ENCODE measurements around the gene CLSTN2. TPM values are rescaled to one million over a fixed set of nuclear protein-coding genes. Genes with fewer than 3 reads are reported as not detected.
"Not testable (repeated sequence)": the region's sequence is repeated elsewhere in the genome, so short reads cannot be mapped to it uniquely, and the experiment has no call there.

CLSTN2 gene
- total RNA-seq, 1 experiment from 2014 or later = not detected

DNA sequence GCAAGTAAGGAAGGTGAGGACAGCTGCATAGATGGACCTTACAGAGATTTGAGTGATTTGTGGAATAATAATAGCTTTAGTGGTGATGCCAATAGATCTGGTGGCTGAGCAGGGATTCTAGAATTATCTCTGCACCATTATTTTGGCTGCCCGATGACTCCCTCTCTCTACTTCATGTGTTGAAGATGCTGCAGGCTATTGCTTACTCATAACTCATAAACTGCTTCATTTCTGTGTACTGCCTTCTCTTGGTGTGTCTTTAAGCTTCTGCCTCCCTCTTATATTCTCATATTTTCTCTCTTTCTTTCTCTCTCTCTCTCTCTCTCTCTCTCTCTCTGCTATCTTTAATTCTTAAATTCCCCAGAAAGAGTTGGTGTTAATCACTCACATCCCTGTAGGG is 486.9 kb downstream of the CLSTN2 start:
- no peaks in the 10 kb centered on the region for H3K36me3 ChIP-seq (ENCODE audit: low read depth)
- H3K79me2 ChIP-seq (ENCODE audit: low read depth) = no peaks in the 10 kb centered on the region
- no peak overlapping the region for H3K27ac ChIP-seq
- no TSS peak for BruUV-seq (replicated peaks)
- no peak overlapping the region for H3K4me3 ChIP-seq
- no peaks in the 10 kb centered on the region for H3F3A ChIP-seq (ENCODE audit: insufficient read depth, low read depth)
- TF ChIP-seq EZH2 (IDR thresholded peaks at IDR 0.05; ENCODE audit: low read depth) = no peak
- TF ChIP-seq, protein P1, sequence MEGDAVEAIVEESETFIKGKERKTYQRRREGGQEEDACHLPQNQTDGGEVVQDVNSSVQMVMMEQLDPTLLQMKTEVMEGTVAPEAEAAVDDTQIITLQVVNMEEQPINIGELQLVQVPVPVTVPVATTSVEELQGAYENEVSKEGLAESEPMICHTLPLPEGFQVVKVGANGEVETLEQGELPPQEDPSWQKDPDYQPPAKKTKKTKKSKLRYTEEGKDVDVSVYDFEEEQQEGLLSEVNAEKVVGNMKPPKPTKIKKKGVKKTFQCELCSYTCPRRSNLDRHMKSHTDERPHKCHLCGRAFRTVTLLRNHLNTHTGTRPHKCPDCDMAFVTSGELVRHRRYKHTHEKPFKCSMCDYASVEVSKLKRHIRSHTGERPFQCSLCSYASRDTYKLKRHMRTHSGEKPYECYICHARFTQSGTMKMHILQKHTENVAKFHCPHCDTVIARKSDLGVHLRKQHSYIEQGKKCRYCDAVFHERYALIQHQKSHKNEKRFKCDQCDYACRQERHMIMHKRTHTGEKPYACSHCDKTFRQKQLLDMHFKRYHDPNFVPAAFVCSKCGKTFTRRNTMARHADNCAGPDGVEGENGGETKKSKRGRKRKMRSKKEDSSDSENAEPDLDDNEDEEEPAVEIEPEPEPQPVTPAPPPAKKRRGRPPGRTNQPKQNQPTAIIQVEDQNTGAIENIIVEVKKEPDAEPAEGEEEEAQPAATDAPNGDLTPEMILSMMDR (conservative IDR thresholded peaks at IDR 0.05) = no peak
- no peaks in the 10 kb centered on the region for H4K20me1 ChIP-seq (ENCODE audit: insufficient read depth)
- no peak overlapping the region for H3K4me2 ChIP-seq
- no peak overlapping the region for H2AFZ ChIP-seq
- no peaks in the 10 kb centered on the region for H3K27me3 ChIP-seq (ENCODE audit: insufficient read depth, low read depth)
- DNase-seq = no peak
- POLR2A ChIA-PET (ENCODE audit: unreplicated experiment) = interaction anchor here (0.7 kb wide), 1 partner anchor 8 kb away, joined by 4 read pairs; no protein-coding TSS in a partner anchor
- no peaks in the 10 kb centered on the region for H3K9me2 ChIP-seq (ENCODE audit: insufficient read depth)
- H3K9me3 ChIP-seq (ENCODE audit: insufficient read depth, low read depth) = no peaks in the 10 kb centered on the region
- intact Hi-C loops (cut with micrococcal nuclease; ENCODE audit: unreplicated experiment) = loop anchor here (2.0 kb wide), 1 partner anchor 107 kb away; no protein-coding TSS in a partner anchor
- 0 out of 2 replicates have a peak, but pooled peaks cover 5% of the 10 kb centered on the region for H3K4me1 ChIP-seq (replicated peaks; ENCODE audit: insufficient read depth)
- CTCF ChIA-PET = no interaction called here

DNA sequence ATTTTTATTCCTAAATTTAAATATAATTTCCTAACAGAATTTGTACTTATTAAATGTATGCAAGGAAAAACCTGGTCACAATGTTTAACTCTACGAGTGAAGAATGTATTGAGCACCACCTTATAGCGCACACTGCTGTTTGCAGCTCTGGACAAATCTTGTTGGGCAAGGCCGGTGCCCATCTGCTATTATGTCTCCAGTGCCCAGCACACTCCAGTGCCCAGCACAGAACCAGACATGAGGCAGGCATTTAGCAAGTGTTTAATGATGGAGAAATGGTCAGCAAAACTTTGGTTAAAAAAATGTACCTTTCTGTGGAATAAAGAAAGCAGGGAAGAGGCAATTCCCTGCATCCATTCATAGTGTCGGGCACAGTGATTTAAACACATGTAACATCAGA is 488.2 kb downstream of the CLSTN2 start:
- Histone ChIP-seq H2AFZ (no peak overlapping the region), H3K36me3 (ENCODE audit: low read depth) (no peaks in the 10 kb centered on the region), H3K27me3 (ENCODE audit: insufficient read depth, low read depth) (no peaks in the 10 kb centered on the region), H4K20me1 (ENCODE audit: insufficient read depth) (no peaks in the 10 kb centered on the region), H3K4me3 (no peak overlapping the region), H3K4me2 (no peak overlapping the region), H3K27ac (no peak overlapping the region), H3K9me2 (ENCODE audit: insufficient read depth) (no peaks in the 10 kb centered on the region), H3K4me1 (replicated peaks; ENCODE audit: insufficient read depth) (0 out of 2 replicates have a peak, but pooled peaks cover 5% of the 10 kb centered on the region), H3K9me3 (ENCODE audit: insufficient read depth, low read depth) (no peaks in the 10 kb centered on the region), H3F3A (ENCODE audit: insufficient read depth, low read depth) (no peaks in the 10 kb centered on the region), H3K79me2 (ENCODE audit: low read depth) (no peaks in the 10 kb centered on the region)
- no TSS peak for BruUV-seq (replicated peaks)
- CTCF ChIA-PET = no interaction called here
- POLR2A ChIA-PET (ENCODE audit: unreplicated experiment) = no interaction called here
- intact Hi-C loops (cut with micrococcal nuclease; ENCODE audit: unreplicated experiment) = no loop called here
- no peak for DNase-seq
- no peak for TF ChIP-seq EZH2 (IDR thresholded peaks at IDR 0.05; ENCODE audit: low read depth)
- TF ChIP-seq, protein P1 (conservative IDR thresholded peaks at IDR 0.05) = no peak

DNA sequence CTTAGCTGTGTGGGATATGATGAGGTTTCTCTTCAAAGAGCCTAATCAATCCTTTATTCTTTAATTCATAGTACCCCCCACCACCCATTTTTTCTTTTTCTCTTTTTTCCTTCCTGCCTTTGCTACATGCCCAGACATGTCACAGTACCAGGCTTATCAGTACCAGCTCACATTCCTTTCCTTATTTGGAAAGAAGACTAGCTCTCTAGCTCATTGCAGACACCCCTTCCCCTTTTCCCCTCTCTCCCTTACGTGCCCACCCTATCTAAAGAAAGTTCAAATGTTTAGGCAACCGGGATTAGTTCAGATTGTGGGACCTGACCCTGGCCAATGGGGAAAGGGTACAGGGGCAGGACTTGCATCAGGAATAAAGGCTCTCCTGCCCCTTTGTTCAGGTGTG is 488.6 kb downstream of the CLSTN2 start:
- H4K20me1 ChIP-seq (ENCODE audit: insufficient read depth); H3K79me2 ChIP-seq (ENCODE audit: low read depth); intact Hi-C loops (cut with micrococcal nuclease; ENCODE audit: unreplicated experiment); H3K36me3 ChIP-seq (ENCODE audit: low read depth); H3K9me2 ChIP-seq (ENCODE audit: insufficient read depth); H3F3A ChIP-seq (ENCODE audit: insufficient read depth, low read depth); H3K4me1 ChIP-seq (replicated peaks; ENCODE audit: insufficient read depth); H3K4me2 ChIP-seq; H3K4me3 ChIP-seq; H3K27ac ChIP-seq; H2AFZ ChIP-seq; CTCF ChIA-PET; POLR2A ChIA-PET (ENCODE audit: unreplicated experiment); BruUV-seq (replicated peaks); H3K9me3 ChIP-seq (ENCODE audit: insufficient read depth, low read depth); H3K27me3 ChIP-seq (ENCODE audit: insufficient read depth, low read depth); DNase-seq: not testable (repeated sequence)

DNA sequence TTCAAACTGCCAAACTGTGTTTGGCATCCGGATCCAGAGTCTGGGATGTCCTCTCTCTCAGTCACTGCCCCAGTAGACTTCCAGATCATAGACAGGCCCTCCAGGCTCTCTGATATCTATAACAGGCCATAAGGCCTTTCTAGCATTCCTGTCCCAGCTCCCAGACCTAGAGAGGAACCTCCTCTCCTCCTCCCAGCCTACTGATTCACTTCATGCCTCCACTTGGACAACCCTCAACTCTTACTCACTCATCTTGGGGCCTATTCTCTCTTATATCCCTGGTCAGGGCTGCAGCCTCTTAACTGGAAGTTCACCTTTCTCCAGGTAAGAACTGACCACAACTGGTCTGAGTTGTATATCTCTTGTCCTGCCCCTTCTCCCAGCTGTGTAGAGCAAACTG is 489.2 kb downstream of the CLSTN2 start:
- no peaks in the 10 kb centered on the region for H4K20me1 ChIP-seq (ENCODE audit: insufficient read depth)
- H3K79me2 ChIP-seq (ENCODE audit: low read depth) = no peaks in the 10 kb centered on the region
- no peak for TF ChIP-seq EZH2 (IDR thresholded peaks at IDR 0.05; ENCODE audit: low read depth)
- TF ChIP-seq, protein P1 (conservative IDR thresholded peaks at IDR 0.05) = no peak
- no peaks in the 10 kb centered on the region for H3K36me3 ChIP-seq (ENCODE audit: low read depth)
- 0 out of 2 replicates have a peak, but pooled peaks cover 5% of the 10 kb centered on the region for H3K4me1 ChIP-seq (replicated peaks; ENCODE audit: insufficient read depth)
- no peak overlapping the region for H2AFZ ChIP-seq
- CTCF ChIA-PET = no interaction called here
- POLR2A ChIA-PET (ENCODE audit: unreplicated experiment) = no interaction called here
- no peak overlapping the region for H3K27ac ChIP-seq
- no peak for DNase-seq
- intact Hi-C loops (cut with micrococcal nuclease; ENCODE audit: unreplicated experiment) = no loop called here
- H3F3A ChIP-seq (ENCODE audit: insufficient read depth, low read depth) = no peaks in the 10 kb centered on the region
- no peaks in the 10 kb centered on the region for H3K27me3 ChIP-seq (ENCODE audit: insufficient read depth, low read depth)
- no peaks in the 10 kb centered on the region for H3K9me2 ChIP-seq (ENCODE audit: insufficient read depth)
- H3K4me2 ChIP-seq = no peak overlapping the region
- no peaks in the 10 kb centered on the region for H3K9me3 ChIP-seq (ENCODE audit: insufficient read depth, low read depth)
- BruUV-seq (replicated peaks) = no TSS peak
- no peak overlapping the region for H3K4me3 ChIP-seq

Data from PC-9 (cell line).